GM19035 (cell line): ENCODE data around the gene BTBD9.

ENCODE experiments used
- ATAC-seq: cut with Tn5 transposase; IDR thresholded peaks from one replicate; pipeline ENCODE4 v1.9.1; 2021; ENCODE audit not compliant: unreplicated experiment

Gene BTBD9

DNA sequence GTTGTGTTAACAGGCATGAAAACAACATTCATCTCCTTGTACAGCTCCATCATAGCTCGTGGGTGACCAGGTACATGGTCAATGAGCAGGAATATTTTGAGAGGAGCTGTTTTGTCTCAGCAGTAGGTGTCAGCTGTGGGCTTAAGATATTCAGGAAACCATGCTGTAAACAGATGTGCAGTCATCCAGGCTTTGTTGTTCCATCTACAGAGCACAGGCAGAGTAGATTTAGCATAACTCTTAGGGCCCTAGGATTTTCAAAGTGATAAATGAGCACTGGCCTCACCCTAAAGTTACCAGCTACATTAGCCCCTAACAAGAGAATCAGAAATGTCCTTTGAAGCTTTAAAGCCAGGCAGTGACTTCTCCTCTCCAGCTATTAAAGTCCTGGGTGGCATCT, 154.2 kb downstream of the BTBD9 start:
- no peak for ATAC-seq

DNA sequence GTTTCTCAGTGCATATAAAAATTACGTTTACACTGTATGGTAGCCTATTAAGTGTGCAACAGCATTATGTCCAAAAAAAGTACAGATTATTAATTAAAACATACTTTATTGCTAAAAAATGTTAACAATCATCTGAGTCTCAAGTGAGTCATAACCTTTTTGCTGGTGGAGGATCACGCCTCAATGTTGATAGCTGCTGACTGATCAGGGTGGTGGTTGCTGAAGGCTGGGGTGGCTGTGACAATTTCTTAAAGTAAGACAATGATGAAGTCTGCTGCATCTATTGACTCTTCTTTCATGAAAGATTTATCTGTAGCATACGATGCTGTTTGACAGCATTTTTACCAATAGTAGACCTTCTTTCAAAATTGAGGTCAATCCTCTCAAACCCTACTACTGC, 155.1 kb downstream of the BTBD9 start:
- no peak for ATAC-seq

DNA sequence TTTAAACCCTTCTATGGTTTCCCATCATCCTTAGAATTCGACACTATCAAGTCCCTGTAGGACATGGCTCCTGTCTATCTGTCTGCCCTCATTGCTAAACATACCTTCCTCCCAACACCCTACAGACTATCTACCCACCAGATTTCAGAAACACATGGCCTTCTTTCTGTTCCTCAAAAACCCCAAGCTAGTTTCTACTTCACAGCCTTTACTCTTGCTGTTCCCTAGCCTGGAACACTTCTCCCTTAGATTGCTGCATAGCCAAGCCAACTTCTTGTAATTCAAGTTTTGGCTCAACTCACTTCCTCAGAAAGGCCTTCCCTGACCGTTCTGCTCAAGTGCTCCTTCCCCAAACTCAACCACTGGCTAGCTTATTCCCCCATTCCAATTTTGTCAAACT, 156.2 kb downstream of the BTBD9 start:
- no peak for ATAC-seq

DNA sequence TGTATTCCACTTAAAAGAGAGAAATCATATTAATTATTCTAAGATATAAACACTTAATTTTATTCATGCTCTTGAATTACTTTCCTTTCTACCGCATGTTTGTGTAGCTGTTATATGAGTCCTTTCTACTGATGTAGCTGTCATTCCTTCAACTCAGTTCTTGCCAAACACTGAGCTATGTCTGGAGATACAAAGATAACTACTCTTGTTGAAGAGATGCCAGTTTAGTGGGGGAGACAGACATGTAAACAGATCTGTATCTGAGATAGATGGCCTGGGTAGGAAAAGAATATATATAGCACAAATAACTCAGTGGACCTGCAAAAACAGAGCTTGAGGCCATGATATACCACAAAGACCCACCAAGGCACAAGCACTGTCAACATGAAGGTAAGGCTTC, 157.3 kb downstream of the BTBD9 start:
- no peak for ATAC-seq

DNA sequence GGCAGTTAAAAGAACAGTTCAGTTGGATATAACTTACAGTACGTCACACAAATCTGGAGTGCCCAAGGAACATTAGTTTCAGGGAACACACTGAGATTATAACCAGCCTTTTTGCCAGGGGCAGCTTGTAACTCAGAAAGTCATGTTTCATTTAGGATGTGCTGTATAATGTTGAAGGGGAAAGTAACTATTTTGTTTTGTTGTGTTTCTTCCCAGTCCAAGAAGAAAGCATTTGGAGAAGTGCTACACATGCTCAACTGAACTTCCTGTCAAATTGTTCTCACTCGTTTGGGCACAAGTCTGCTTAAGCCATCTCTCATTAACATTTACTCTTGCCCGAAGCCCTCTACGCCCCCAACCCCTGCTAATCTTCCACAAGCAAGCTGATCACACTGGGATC, 157.9 kb downstream of the BTBD9 start:
- no peak for ATAC-seq

DNA sequence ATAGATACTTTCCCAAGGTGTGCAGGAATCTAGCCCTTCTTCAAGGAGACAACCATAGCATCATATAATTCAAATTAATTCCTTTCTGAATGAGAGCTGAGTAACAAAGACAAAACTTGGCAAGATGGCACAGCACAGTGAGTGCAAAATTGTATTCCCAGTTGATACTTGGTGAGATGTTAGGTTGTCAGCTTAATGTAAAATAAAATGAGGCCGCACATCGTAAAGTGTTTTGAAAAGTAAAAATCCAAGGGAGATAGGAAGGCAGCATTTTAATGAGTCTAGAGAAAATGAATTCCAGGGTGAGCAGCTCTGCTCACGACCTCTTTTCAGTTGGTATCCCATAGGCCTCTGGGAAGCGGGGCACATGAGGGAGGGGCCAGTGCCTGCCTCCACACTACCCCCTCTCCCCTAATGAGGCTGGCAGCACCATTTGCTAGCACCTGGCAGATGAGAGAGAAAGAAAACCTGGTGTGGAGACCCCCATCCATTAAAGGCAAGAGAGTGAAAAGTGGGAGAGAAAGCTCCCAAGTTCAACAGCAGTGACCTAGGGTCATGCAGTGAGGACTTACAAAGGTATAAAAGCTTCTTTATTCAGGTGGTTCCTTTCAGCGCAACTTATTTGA, 158.4 kb downstream of the BTBD9 start:
- no peak for ATAC-seq

DNA sequence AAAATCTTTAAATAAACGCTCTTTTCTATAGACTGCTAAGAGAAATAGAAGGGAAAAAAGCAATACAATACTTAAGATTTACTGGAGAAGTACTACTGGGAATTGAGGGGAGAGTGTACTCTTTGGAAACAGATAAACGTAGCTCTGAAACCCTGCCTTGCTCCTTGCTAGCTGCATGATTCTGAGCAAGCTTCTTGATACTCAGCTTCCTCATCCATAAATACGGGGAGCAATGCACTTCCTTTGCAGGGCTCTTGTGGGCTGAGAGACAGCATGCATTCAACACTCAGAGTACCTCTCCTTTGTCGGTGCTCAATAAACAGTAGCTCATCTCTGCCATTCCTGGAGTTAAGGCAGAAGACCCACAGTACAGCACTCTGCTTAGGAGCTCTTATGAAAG, 159.7 kb downstream of the BTBD9 start:
- ATAC-seq = no peak

DNA sequence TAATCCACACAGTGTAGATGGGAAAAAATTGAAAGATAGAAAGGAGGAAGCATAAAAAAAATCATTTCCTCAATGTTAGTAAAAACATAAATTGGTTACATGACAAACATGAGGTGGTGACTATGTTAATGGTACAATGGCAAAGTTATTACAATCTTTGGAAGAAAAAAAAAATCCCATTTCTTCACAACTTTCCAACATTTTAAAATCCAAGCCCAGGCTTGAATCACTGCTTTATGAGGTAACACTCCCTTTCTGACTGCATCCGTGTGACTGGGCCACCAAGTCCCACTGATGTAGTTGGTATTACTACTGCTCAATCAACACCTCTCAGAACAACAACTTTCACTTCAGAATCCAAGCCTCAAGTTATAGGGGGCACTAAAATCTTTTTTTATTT, 160.4 kb downstream of the BTBD9 start:
- no peak for ATAC-seq

DNA sequence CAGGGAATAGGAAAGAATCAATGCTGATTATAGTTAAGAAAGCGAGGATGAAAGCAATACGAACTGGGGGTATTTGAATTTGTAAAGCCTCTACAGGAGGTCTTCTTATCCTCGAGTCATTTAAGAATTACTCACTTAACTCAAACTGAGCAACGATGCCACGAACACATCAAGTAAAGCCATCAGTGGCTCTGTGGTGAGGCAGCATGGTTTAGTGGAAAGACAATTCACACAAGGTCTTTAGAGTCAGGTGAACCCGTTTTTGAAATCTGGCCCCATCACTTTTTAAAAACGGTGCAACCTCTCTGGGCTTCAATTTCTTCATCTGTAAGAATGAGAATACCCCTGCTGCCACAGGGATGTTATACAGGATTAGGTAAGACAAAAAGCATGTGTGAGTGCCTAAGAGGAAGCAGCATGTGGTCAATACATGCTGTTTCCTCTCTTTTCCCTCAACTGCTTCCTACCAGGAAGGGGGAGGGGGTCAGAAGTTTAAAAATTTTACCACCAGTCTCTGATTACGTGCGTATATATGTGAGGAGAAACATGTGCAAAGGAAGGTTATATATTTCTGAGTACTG, 162.0 kb downstream of the BTBD9 start:
- ATAC-seq = no peak

DNA sequence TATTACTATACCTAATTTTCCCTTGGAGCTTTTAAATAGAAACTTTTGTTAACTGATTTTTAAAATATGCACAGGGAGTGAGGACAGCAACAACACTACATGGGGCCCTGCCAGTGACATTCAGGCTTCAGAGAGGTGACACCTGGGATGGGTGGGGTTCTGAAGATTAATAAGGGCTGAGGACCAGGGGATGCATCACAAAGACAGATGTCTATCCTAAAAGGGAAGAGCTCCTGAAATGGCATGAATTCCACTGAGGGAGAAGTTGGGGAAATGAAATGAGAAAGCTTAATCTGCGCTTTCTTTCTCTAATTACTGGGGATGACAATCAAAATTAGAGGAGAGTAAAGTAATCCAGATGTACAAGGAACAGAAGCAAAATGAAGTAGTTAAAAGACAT, 162.8 kb downstream of the BTBD9 start:
- no peak for ATAC-seq

DNA sequence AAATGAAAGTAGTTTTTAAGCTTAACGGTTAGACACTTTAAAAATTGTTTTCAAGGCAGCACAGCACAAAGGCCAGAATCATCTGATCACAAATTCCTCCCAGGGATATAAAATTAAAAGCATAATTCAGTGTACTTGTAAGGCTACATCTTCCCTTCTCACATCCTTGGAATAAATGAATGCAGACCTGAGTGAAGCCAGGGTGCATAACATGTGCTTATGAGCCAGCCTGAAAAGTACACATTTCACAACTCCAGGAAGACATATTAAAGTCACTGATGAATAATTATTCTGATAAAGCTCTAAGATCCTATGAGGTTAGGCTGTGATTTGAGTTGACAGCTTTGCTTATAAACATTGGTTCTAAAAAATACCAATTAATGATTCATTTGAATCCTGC, 163.6 kb downstream of the BTBD9 start:
- no peak for ATAC-seq

DNA sequence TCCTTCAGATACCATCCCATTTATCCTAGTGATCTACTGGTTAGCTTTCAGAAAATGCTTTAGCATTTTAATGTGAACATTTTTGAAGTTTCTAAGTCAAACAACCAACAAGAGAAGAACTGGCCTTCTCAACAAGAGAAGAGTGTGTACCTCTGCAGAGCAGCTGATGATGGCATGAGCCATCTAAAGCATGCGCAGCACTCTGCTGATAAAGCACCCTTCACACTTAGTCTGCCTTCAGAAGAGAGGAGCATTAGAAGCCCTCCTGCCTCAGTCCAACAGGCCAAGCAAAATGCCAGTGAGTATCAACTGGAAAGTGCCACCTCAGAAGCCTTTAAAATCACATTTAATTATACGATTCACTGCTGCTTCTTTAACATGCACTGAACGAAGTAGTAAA, 169.2 kb downstream of the BTBD9 start:
- no peak for ATAC-seq

DNA sequence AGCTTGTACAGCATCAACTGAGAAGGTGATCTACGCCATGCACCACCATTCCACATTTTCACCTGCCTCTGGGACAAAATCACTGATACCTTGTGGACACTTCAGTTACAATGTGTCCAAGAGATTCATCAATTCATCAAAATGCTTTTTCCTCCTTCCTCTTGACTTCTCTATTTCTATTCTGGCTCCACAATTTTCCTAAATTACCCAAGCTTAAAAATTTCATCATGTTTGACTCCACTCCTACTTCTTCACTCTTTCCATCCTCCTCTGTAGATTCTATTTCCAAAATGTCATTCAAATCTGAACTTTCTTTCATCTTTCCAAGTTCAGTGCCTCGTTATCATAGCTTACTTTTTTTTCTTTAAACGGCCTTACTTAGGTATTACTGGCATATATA, 172.2 kb downstream of the BTBD9 start:
- ATAC-seq = no peak

DNA sequence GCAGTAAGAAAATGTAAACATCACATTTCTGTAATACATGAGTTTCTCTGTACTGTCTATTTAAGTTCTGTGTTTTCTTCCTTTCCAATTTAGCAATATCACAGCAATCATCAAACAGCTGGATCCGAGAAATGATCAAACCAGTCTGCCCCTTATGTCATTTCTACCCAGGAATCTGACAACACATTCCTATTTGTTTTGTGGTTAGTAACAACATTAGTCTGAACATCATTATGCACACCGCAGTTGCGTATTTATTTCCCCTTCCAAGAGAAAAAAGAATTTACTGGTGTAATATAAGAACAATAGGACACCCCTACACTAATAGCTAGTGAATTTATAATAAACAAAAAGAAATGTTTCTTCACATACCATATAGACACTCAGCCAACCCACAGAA, 179.5 kb downstream of the BTBD9 start:
- no peak for ATAC-seq

DNA sequence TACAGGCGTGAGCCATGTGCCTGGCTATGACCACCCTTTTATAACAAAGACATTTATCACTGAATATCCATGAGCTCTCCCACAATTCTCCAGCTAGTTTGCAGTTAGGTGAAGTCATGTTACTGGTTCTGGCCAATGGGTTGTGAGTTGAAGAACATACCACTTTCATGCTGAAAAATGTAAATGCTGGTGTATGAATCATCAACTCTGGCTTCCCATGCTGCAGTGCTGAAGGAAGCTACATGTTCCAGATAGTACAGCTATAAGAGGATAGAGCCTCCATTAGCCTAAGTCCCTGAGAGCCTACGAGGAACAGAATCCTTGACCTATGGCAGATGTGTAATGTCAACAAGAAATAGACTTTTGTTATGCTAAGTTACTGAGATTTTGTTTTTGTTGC, 180.4 kb downstream of the BTBD9 start:
- no peak for ATAC-seq

DNA sequence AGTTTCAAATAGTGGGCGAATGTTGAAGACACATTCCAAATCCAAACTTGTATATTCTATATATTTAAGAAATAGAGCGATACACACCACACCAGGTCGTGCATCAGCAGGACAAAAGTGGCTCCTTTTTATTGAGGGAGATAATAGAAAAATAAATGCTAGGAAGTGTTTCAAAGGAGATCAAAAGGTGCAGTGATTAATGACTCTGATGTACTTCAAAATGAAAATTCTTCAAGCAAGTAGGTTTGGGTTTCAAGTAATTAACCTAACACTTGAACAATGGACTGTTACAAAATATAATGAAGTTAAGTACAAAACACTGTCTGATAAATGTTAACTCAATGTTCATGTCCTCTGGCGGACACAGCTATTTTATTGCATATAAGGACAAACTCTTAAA, 185.9 kb downstream of the BTBD9 start:
- no peak for ATAC-seq

DNA sequence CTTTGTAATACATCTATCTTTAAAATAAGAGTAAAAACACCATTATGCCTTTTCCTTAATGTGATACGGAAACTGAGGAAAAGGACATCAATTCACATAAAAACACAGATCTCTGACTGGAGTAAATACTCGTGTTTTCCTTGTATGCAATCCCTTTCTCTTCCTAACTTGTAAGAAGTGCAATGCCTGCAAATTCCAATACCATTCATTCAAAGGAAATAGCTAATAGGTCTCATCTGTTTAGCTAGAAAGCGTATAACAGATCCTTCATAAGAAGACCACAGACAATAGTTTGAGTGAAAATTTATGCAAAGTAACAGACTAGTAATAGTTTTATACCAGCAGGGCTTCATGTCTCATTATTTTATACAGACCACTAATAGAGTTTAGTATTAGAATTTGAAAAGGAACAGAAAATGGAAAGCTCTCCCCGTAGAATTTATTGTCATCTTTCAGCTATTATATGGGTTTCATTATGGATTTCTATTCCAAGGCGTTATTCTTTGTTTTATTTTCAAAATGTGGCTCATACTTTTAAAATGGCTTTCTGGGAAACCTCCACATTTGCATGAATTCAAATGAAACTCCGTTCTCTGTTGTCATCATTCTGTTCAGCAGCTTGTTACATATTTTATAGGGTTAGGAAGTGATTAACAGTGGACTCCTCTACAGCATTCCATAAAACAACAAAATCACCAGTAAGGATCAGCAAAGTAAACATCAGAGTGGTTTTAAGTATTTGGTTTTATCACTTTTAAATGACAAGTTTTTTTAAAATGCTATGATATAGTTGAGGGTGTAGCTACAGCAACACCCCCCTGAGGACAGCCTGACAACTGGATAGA, 186.7 kb downstream of the BTBD9 start:
- ATAC-seq = no peak

DNA sequence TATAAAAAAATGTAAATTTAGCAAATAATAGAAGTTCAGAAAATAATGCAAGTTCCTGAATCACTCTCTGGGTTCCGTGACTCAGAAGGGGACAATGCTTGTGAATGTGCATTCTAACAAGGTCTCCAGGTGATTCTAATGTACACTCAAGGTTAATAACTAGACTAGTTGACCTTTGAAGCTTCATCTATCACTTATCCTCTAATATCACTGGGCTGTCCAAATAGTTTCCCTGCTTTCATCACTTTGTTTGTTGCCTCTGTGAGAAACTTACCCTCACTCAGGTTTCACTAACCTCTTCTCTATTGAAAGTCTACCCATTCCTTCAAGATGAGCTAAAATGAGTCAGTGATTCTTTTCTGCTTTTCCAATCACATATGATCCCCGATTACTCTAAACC, 189.0 kb downstream of the BTBD9 start:
- no peak for ATAC-seq

DNA sequence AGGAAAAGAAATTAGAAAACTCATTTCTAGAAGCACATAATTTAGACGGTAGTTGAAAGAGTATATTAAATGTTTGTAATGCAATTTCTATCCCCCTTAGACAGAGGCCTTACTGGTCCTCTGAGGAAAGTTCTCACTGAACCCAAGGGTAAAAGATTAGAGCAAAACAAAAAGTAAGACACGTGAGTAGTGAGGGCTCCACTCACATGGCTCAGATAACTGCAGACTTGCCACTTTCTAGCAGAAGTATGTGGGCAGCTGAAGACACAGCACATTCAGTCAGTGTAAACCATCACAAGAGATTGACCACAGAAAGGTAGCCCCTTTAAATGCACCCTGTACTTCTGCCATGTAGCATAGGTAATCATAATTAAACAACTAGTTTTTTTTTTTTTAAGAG, 193.8 kb downstream of the BTBD9 start:
- no peak for ATAC-seq

DNA sequence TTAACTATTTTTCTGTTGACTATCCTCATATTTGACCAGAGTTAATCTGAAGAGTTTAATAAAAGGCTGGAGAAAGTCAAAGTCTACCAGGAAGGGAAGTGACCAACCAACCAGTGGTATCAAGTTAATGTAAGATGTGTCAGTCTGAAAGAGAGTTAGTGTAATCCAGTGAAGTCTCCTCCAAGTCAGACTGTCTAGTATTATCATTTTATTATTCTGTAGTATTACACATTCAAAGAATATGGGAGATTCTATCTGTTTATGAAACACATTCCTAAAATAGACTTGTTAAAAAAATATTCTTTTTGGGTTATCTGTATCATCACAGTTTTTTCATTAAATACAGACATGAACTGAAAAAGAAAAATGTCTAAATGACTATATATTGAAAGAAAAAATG, 194.4 kb downstream of the BTBD9 start:
- no peak for ATAC-seq

DNA sequence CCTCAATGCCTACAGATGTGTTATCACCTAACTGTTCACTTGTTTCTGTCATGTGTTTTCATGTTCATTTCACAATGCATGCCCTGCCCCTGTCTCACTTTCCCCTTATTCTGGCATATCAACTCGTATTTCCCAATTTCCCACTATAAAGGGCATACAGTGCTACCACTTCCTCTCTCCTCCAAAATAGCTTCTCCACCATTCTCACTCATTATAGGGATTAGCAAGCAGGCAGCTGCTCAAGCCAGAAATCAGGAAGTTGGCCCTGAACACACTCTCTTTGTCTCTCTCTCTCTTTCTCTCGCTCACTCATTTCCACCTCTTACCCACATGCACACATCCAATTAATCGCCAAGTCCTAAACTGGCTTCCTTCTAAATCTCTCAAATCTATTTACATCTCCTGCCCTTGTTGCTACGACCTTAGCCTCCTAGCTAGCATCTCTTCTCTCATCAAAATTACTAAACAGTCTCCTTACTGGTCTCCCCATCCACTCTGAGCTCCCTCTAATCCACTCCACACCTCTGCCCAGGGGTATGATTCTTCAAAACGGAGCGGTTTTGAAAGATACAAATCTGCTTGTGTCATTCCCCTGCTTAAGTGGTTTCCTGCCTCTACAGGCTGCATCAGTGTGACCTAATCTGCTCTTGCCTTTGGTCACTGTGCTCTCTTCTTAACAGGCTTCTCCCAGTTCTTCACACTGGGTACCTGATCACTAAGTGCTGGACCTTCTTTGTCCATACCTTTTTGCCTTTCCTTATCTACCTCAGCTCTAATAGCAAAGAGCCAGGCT, 196.2 kb downstream of the BTBD9 start:
- ATAC-seq = no peak

DNA sequence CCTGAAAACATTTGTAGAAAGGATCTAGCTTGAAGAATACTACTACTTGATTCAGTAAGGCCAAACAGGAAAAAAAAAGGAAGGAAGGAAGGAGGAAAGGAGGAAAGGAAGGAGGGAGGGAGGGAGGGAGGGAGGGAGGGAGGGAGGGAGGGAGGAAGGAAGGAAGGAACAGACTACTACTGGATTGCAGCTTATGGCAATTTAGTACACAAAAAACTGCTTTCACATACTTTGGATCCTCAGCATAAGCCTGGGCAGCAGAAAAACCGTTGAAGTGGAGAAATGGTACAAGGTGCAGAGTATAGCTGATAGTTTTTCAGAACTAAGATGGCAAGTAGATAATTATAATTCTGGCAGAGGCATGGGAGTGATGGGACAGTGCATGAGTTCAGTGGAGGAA, 201.6 kb downstream of the BTBD9 start:
- no peak for ATAC-seq
